Neural progenitor cell (in vitro differentiated cells): ENCODE results near the gene CST9. TPM values are rescaled to one million over a fixed set of nuclear protein-coding genes. Genes with fewer than 3 reads are reported as not detected.

ENCODE experiments used
- DNase-seq: peaks from one replicate; pipeline ENCODE4 v3.0.0-alpha.2; 2016; ENCODE audit warnings: low spot score
- H2AFZ ChIP-seq: fragments of 200-600 bp; sonication (generic); replicated peaks from 2 replicates; pipeline ENCODE4 v1.6.1; 2016; ENCODE audit warnings: antibody characterized with exemption
- H3F3A ChIP-seq: fragments of 200-600 bp; sonication (generic); 2 replicates; pipeline ENCODE4 v1.6.1; 2016; ENCODE audit warnings: antibody characterized with exemption, low read depth
- H3K27ac ChIP-seq: fragments of 200-600 bp; sonication (generic); 2 replicates; pipeline ENCODE4 v1.5.1; 2016; ENCODE audit warnings: mild to moderate bottlenecking
- H3K27me3 ChIP-seq: fragments of 200-600 bp; sonication (generic); 2 replicates; pipeline ENCODE4 v1.6.1; 2016; ENCODE audit warnings: mild to moderate bottlenecking, moderate library complexity
- H3K36me3 ChIP-seq: fragments of 200-600 bp; sonication (generic); 2 replicates; pipeline ENCODE4 v1.5.1; 2016
- H3K4me1 ChIP-seq: fragments of 200-600 bp; sonication (generic); 2 replicates; pipeline ENCODE4 v1.6.1; 2016; ENCODE audit warnings: mixed run types
- H3K4me2 ChIP-seq: fragments of 200-600 bp; sonication (generic); 2 replicates; pipeline ENCODE4 v1.6.1; 2016
- H3K4me3 ChIP-seq: fragments of 200-600 bp; sonication (generic); 2 replicates; pipeline ENCODE4 v1.5.1; 2016
- H3K79me2 ChIP-seq: fragments of 200-600 bp; sonication (generic); 2 replicates; pipeline ENCODE4 v1.6.1; 2016; ENCODE audit warnings: low read depth
- H3K9ac ChIP-seq: fragments of 200-600 bp; sonication (generic); 2 replicates; pipeline ENCODE4 v1.6.1; 2016
- H3K9me3 ChIP-seq: fragments of 200-600 bp; sonication (generic); 2 replicates; pipeline ENCODE4 v1.5.1; 2016; ENCODE audit warnings: low read depth
- H4K20me1 ChIP-seq: fragments of 200-600 bp; sonication (generic); 2 replicates; pipeline ENCODE4 v1.6.1; 2016; ENCODE audit warnings: low read depth
- H3K27ac Mint-ChIP-seq: 3 replicates; pipeline ENCODE4 v1.8.0; 2021; ENCODE audit warnings: mixed read lengths
- H3K27me3 Mint-ChIP-seq: 2 replicates; pipeline ENCODE4 v1.8.0; 2022; ENCODE audit warnings: low read depth, mild to moderate bottlenecking, inconsistent platforms, moderate library complexity, mixed read lengths; ENCODE audit not compliant: insufficient read depth
- H3K36me3 Mint-ChIP-seq: 3 replicates; pipeline ENCODE4 v1.8.0; 2021; ENCODE audit warnings: mixed read lengths
- H3K4me1 Mint-ChIP-seq: 3 replicates; pipeline ENCODE4 v1.8.0; 2021; ENCODE audit warnings: mixed read lengths
- H3K4me3 Mint-ChIP-seq: 3 replicates; pipeline ENCODE4 v1.8.0; 2021; ENCODE audit warnings: mild to moderate bottlenecking, moderate library complexity, mixed read lengths
- H3K9me3 Mint-ChIP-seq: 3 replicates; pipeline ENCODE4 v1.8.0; 2020; ENCODE audit warnings: mixed read lengths
- CTCF ChIP-seq: fragments of 200-600 bp; sonication (generic); IDR thresholded peaks from 2 replicates; pipeline ENCODE4 v1.5.1; 2017; ENCODE audit warnings: antibody characterized with exemption, mild to moderate bottlenecking
- EZH2 ChIP-seq: fragments of 200-600 bp; sonication (generic); IDR thresholded peaks from 2 replicates; pipeline ENCODE4 v1.6.1; 2017; ENCODE audit warnings: antibody characterized with exemption, mild to moderate bottlenecking, moderate library complexity
- EZH2phosphoT487 ChIP-seq: fragments of 200-600 bp; sonication (generic); IDR thresholded peaks from 2 replicates; pipeline ENCODE4 v1.6.1; 2017; ENCODE audit warnings: antibody characterized with exemption
- total RNA-seq: library from RNA; depleted of rRNA; stranded (reverse); fragments of >200 nt; gene quantifications from 2 replicates; pipeline ENCODE4 v1.2.3, GENCODE V29; 2015; ENCODE audit warnings: low replicate concordance

Gene CST9
- total RNA-seq, 1 donor from 2014 or later, result not detected

GRCh38 chr20:23629017-23629541, 23.4 kb upstream of the CST9 start:
- no peaks in the 10 kb centered on the region for H3K27me3 Mint-ChIP-seq
- H4K20me1 ChIP-seq, result no peaks in the 10 kb centered on the region
- H3F3A ChIP-seq, result no peaks in the 10 kb centered on the region
- no peak for DNase-seq
- H3K9ac ChIP-seq, result no peak overlapping the region
- H3K36me3 Mint-ChIP-seq, result peaks cover 10% of the 10 kb centered on the region
- no peak overlapping the region for H2AFZ ChIP-seq
- no peak overlapping the region for H3K27ac Mint-ChIP-seq
- no peak overlapping the region for H3K4me2 ChIP-seq
- H3K4me1 Mint-ChIP-seq, result peaks cover 7% of the 10 kb centered on the region
- no peak overlapping the region for H3K27ac ChIP-seq
- no peak overlapping the region for H3K4me3 ChIP-seq
- H3K4me3 Mint-ChIP-seq, result no peak overlapping the region
- TF ChIP-seq CTCF, result no peak
- no peak for TF ChIP-seq EZH2
- no peak for TF ChIP-seq EZH2phosphoT487
- H3K9me3 Mint-ChIP-seq, result peaks cover 8% of the 10 kb centered on the region
- no peaks in the 10 kb centered on the region for H3K4me1 ChIP-seq
- H3K79me2 ChIP-seq, result no peaks in the 10 kb centered on the region
- no peaks in the 10 kb centered on the region for H3K27me3 ChIP-seq
- H3K36me3 ChIP-seq, result no peaks in the 10 kb centered on the region
- H3K9me3 ChIP-seq, result no peaks in the 10 kb centered on the region

- Histone ChIP-seq H3K79me2 (no peaks in the 10 kb centered on the region), H3K9me3 (no peaks in the 10 kb centered on the region), H3K9ac (no peak overlapping the region), H3K4me1 (no peaks in the 10 kb centered on the region), H3K4me3 (no peak overlapping the region), H3K27ac (no peak overlapping the region), H2AFZ (no peak overlapping the region), H3K4me2 (no peak overlapping the region), H4K20me1 (no peaks in the 10 kb centered on the region), H3F3A (no peaks in the 10 kb centered on the region), H3K36me3 (no peaks in the 10 kb centered on the region), H3K27me3 (no peaks in the 10 kb centered on the region)
- no peaks in the 10 kb centered on the region for H3K27me3 Mint-ChIP-seq
- H3K4me3 Mint-ChIP-seq, result no peak overlapping the region
- peaks cover 8% of the 10 kb centered on the region for H3K9me3 Mint-ChIP-seq
- H3K27ac Mint-ChIP-seq, result no peak overlapping the region
- no peak for TF ChIP-seq CTCF
- no peak for TF ChIP-seq EZH2phosphoT487
- no peak for TF ChIP-seq EZH2
- DNase-seq, result no peak
- H3K4me1 Mint-ChIP-seq, result peaks cover 7% of the 10 kb centered on the region
- peaks cover 9% of the 10 kb centered on the region for H3K36me3 Mint-ChIP-seq
These were observed 22.8 kb upstream of the CST9 start for GRCh38 chr20:23628402-23629016.

- H2AFZ ChIP-seq, result no peak overlapping the region
- H3K9me3 ChIP-seq, result no peaks in the 10 kb centered on the region
- no peaks in the 10 kb centered on the region for H3K27me3 ChIP-seq
These were observed 21.8 kb upstream of the CST9 start for GRCh38 chr20:23627501-23627900.

More at GRCh38 chr20:23627501-23627900, 21.8 kb upstream of the CST9 start:
- Mint-ChIP-seq H3K36me3 (peaks cover 7% of the 10 kb centered on the region), H3K4me1 (peaks cover 14% of the 10 kb centered on the region), H3K27ac (no peak overlapping the region), H3K27me3 (no peaks in the 10 kb centered on the region), H3K4me3 (no peak overlapping the region), H3K9me3 (peaks cover 8% of the 10 kb centered on the region)
- DNase-seq, result no peak
- Histone ChIP-seq H3K79me2 (no peaks in the 10 kb centered on the region), H3F3A (no peaks in the 10 kb centered on the region), H3K4me2 (no peak overlapping the region), H3K36me3 (no peaks in the 10 kb centered on the region), H3K9ac (no peak overlapping the region), H4K20me1 (no peaks in the 10 kb centered on the region), H3K4me3 (no peak overlapping the region), H3K4me1 (no peaks in the 10 kb centered on the region), H3K27ac (no peak overlapping the region)
- TF ChIP-seq EZH2, result no peak
- no peak for TF ChIP-seq EZH2phosphoT487
- TF ChIP-seq CTCF, result no peak
